ENCODE results near the gene ZNF628.

The ZNF628 gene

GRCh38 chr19:55439052-55439451, 37.4 kb upstream of the ZNF628 start:
- Histone ChIP-seq H3K79me2 (ENCODE audit: low read length) (no peaks in the 10 kb centered on the region), H3K9me3 (ENCODE audit: insufficient read depth, low read length) (no peaks in the 10 kb centered on the region), H2AFZ (ENCODE audit: low read depth, low read length) (no peak overlapping the region), H3K9ac (ENCODE audit: low read length) (no peak overlapping the region), H3K4me1 (ENCODE audit: low read length) (no peaks in the 10 kb centered on the region), H3K36me3 (replicated peaks; ENCODE audit: low read depth, low read length) (no peaks in the 10 kb centered on the region), H3K27ac (ENCODE audit: low read length) (no peak overlapping the region), H3K27me3 (ENCODE audit: low read depth, low read length) (peaks cover 3% of the 10 kb centered on the region; the same call in 1 of the 2 replicates), H4K20me1 (ENCODE audit: insufficient read depth, low read length) (no peaks in the 10 kb centered on the region), H3K4me2 (ENCODE audit: low read length) (no peak overlapping the region), H3K4me3 (ENCODE audit: low read length) (no peak overlapping the region)
- TF ChIP-seq EZH2phosphoT487 (IDR thresholded peaks at IDR 0.05; ENCODE audit: low read depth) = no peak
- TF ChIP-seq, protein P1, sequence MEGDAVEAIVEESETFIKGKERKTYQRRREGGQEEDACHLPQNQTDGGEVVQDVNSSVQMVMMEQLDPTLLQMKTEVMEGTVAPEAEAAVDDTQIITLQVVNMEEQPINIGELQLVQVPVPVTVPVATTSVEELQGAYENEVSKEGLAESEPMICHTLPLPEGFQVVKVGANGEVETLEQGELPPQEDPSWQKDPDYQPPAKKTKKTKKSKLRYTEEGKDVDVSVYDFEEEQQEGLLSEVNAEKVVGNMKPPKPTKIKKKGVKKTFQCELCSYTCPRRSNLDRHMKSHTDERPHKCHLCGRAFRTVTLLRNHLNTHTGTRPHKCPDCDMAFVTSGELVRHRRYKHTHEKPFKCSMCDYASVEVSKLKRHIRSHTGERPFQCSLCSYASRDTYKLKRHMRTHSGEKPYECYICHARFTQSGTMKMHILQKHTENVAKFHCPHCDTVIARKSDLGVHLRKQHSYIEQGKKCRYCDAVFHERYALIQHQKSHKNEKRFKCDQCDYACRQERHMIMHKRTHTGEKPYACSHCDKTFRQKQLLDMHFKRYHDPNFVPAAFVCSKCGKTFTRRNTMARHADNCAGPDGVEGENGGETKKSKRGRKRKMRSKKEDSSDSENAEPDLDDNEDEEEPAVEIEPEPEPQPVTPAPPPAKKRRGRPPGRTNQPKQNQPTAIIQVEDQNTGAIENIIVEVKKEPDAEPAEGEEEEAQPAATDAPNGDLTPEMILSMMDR (IDR thresholded peaks at IDR 0.05; ENCODE audit: low read depth, low read length) = no peak

DNA sequence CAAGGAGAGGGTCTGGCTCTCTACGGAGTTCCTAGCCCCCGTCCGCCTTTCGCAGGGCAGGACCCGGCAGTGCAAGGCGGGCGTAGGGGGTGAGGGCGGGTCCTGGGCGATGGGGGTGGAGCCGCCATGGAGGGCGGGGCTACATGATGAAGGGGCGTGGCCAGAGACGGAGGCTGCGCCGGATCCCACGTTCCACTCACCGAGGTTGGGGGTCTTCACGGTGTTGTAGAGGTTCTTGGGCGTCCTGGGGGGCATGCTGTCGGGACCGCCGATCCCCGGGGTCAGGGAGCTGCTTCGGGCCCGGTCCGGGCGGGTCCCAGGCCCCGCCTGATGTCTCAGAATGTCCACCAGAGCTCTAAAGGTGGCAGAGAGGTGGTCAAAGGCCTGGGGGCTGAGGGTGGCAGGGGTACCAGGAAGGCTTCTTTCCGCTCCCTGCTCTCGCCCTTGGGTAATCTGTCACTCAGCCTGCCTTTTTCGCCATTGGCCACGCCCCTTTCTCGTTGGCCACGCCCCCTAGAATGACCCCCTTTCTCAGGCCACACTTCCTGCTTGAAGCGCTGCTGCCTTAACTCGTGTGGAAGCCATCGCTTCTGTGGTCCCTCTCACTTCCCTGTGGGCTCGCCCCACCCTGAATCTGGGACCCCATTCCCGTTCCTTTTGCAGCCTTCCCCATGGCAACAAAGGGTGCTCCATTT, 35.9 kb upstream of the ZNF628 start:
- H3K36me3 ChIP-seq (replicated peaks; ENCODE audit: low read depth, low read length) = no peaks in the 10 kb centered on the region
- H3K27me3 ChIP-seq (ENCODE audit: low read depth, low read length) = peaks cover 3% of the 10 kb centered on the region; the same call in 1 of the 2 replicates
- H3K9ac ChIP-seq (ENCODE audit: low read length) = no peak overlapping the region
- H2AFZ ChIP-seq (ENCODE audit: low read depth, low read length) = no peak overlapping the region
- H3K79me2 ChIP-seq (ENCODE audit: low read length) = no peaks in the 10 kb centered on the region
- TF ChIP-seq, protein P1 (IDR thresholded peaks at IDR 0.05; ENCODE audit: low read depth, low read length) = no peak
- no peak for TF ChIP-seq EZH2phosphoT487 (IDR thresholded peaks at IDR 0.05; ENCODE audit: low read depth)
- H3K4me3 ChIP-seq (ENCODE audit: low read length) = no peak overlapping the region
- no peak overlapping the region for H3K4me2 ChIP-seq (ENCODE audit: low read length)
- H3K27ac ChIP-seq (ENCODE audit: low read length) = no peak overlapping the region
- no peaks in the 10 kb centered on the region for H4K20me1 ChIP-seq (ENCODE audit: insufficient read depth, low read length)
- no peaks in the 10 kb centered on the region for H3K9me3 ChIP-seq (ENCODE audit: insufficient read depth, low read length)
- no peaks in the 10 kb centered on the region for H3K4me1 ChIP-seq (ENCODE audit: low read length)

GRCh38 chr19:55441319-55441691, 35.1 kb upstream of the ZNF628 start:
- no peak overlapping the region for H3K4me2 ChIP-seq (ENCODE audit: low read length)
- TF ChIP-seq, protein P1 (IDR thresholded peaks at IDR 0.05; ENCODE audit: low read depth, low read length) = no peak
- no peak for TF ChIP-seq EZH2phosphoT487 (IDR thresholded peaks at IDR 0.05; ENCODE audit: low read depth)
- no peak overlapping the region for H3K27ac ChIP-seq (ENCODE audit: low read length)
- no peaks in the 10 kb centered on the region for H3K4me1 ChIP-seq (ENCODE audit: low read length)
- no peak overlapping the region for H3K4me3 ChIP-seq (ENCODE audit: low read length)
- peaks cover 3% of the 10 kb centered on the region; the same call in 1 of the 2 replicates for H3K27me3 ChIP-seq (ENCODE audit: low read depth, low read length)
- no peaks in the 10 kb centered on the region for H3K9me3 ChIP-seq (ENCODE audit: insufficient read depth, low read length)
- no peaks in the 10 kb centered on the region for H3K36me3 ChIP-seq (replicated peaks; ENCODE audit: low read depth, low read length)
- H2AFZ ChIP-seq (ENCODE audit: low read depth, low read length) = no peak overlapping the region
- H4K20me1 ChIP-seq (ENCODE audit: insufficient read depth, low read length) = no peaks in the 10 kb centered on the region
- H3K9ac ChIP-seq (ENCODE audit: low read length) = no peak overlapping the region
- no peaks in the 10 kb centered on the region for H3K79me2 ChIP-seq (ENCODE audit: low read length)

DNA sequence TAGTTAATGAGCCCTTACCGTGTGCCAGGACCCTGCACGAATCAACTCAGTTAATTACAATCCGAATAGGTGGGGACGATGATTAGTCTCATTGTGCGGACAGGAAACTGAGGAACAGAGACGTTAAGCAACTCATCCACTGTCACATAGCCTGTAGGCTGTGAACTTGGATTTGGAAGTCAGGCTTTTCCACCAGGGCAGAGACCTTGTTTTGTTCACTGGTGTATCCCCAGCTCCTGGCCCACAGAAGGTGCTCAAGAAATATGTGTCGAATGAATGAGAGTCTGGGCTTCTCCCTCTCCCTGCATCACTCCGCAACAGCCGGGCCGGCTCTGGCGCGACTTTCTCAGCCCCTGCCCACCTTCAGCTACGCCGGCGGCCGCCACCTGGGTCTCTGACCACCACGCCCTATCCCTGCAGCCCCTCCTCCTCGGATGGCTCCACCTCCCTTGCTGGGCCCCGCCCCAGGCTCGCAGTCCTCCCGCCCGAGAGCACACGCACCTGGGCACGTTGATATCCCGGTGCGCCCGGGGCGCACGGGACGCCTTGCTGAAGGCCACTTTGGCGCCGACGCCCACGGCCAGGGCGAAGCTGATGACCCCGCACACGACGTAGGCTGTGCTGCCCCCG, 34.6 kb upstream of the ZNF628 start:
- TF ChIP-seq, protein P1 (IDR thresholded peaks at IDR 0.05; ENCODE audit: low read depth, low read length) = no peak
- no peak for TF ChIP-seq EZH2phosphoT487 (IDR thresholded peaks at IDR 0.05; ENCODE audit: low read depth)
- Histone ChIP-seq H3K9ac (ENCODE audit: low read length) (no peak overlapping the region), H3K27me3 (ENCODE audit: low read depth, low read length) (peaks cover 2% of the 10 kb centered on the region; the same call in 1 of the 2 replicates), H3K36me3 (replicated peaks; ENCODE audit: low read depth, low read length) (no peaks in the 10 kb centered on the region), H3K4me1 (ENCODE audit: low read length) (no peaks in the 10 kb centered on the region), H3K4me2 (ENCODE audit: low read length) (no peak overlapping the region), H3K4me3 (ENCODE audit: low read length) (no peak overlapping the region), H3K9me3 (ENCODE audit: insufficient read depth, low read length) (no peaks in the 10 kb centered on the region), H2AFZ (ENCODE audit: low read depth, low read length) (no peak overlapping the region), H3K27ac (ENCODE audit: low read length) (no peak overlapping the region), H4K20me1 (ENCODE audit: insufficient read depth, low read length) (no peaks in the 10 kb centered on the region), H3K79me2 (ENCODE audit: low read length) (no peaks in the 10 kb centered on the region)

All from OCI-LY3 (cell line).